Middle frontal gyrus (tissue), 1 donor: ENCODE results near the gene DUSP16.

Source experiments
- DNase-seq: peaks from one replicate; pipeline ENCODE4 v3.0.0-alpha.2; 2015; ENCODE audit warnings: low spot score; ENCODE audit errors: extremely low spot score

Gene DUSP16

GRCh38 chr12:12549426-12549825, 13.2 kb downstream of the DUSP16 start:
- no peak for DNase-seq

- no peak for DNase-seq
Observed at GRCh38 chr12:12548713-12549112, 13.9 kb downstream of the DUSP16 start.

GRCh38 chr12:12546314-12546772, 16.3 kb downstream of the DUSP16 start:
- DNase-seq = no peak

- no peak for DNase-seq
Observed at GRCh38 chr12:12543959-12544358, 18.7 kb downstream of the DUSP16 start.

GRCh38 chr12:12542964-12543363, 19.7 kb downstream of the DUSP16 start:
- no peak for DNase-seq

- DNase-seq = no peak
Observed at GRCh38 chr12:12542286-12542685, 20.4 kb downstream of the DUSP16 start.

- no peak for DNase-seq
Observed at GRCh38 chr12:12541782-12542181, 20.9 kb downstream of the DUSP16 start.

- no peak for DNase-seq
Observed at GRCh38 chr12:12540261-12541013, 22.2 kb downstream of the DUSP16 start.

GRCh38 chr12:12539028-12539810, 23.4 kb downstream of the DUSP16 start:
- no peak for DNase-seq

GRCh38 chr12:12538535-12538934, 24.1 kb downstream of the DUSP16 start:
- DNase-seq = no peak

GRCh38 chr12:12537421-12537820, 25.2 kb downstream of the DUSP16 start:
- DNase-seq = no peak

GRCh38 chr12:12534975-12535374, 27.7 kb downstream of the DUSP16 start:
- DNase-seq = no peak

GRCh38 chr12:12534166-12534866, 28.3 kb downstream of the DUSP16 start:
- DNase-seq = no peak

GRCh38 chr12:12533238-12533829, 29.3 kb downstream of the DUSP16 start:
- DNase-seq = no peak

- DNase-seq = no peak
Observed at GRCh38 chr12:12531194-12531593, 31.5 kb downstream of the DUSP16 start.

GRCh38 chr12:12529783-12530421, 32.8 kb downstream of the DUSP16 start:
- DNase-seq = no peak

- DNase-seq = no peak
Observed at GRCh38 chr12:12528361-12529270, 34.0 kb downstream of the DUSP16 start.

GRCh38 chr12:12527820-12528296, 34.8 kb downstream of the DUSP16 start:
- no peak for DNase-seq

GRCh38 chr12:12524128-12524527, 38.5 kb downstream of the DUSP16 start:
- DNase-seq = no peak

GRCh38 chr12:12523229-12523628, 39.4 kb downstream of the DUSP16 start:
- DNase-seq = no peak
